DMS153 (cell line): ENCODE measurements around the gene DEFB108B.
"Not testable (repeated sequence)": the region's sequence is repeated elsewhere in the genome, so short reads cannot be mapped to it uniquely, and the experiment has no call there.

Source experiments
- DNase-seq: peaks from one replicate; lab custom pipeline; 2025; lab: John Stamatoyannopoulos, UW

The DEFB108B gene

GRCh38 chr11:71832811-71833210 is at the start of gene DEFB108B:
Gene DEFB108B, plus strand, starts transcription at chr11:71833200. Its CDS starts 0 bp downstream, at chr11:71833200.
- DNase-seq: not testable (repeated sequence)

GRCh38 chr11:71786114-71786847 is 46.7 kb upstream of the DEFB108B start:
- not testable (repeated sequence) for DNase-seq

- DNase-seq: peak; percentile 96
These were observed 46.2 kb upstream of the DEFB108B start for GRCh38 chr11:71786848-71787097.

- DNase-seq: peak; percentile 93
These were observed 45.7 kb upstream of the DEFB108B start for GRCh38 chr11:71787098-71787823.

GRCh38 chr11:71787824-71788454 is 45.1 kb upstream of the DEFB108B start:
- not testable (repeated sequence) for DNase-seq

- DNase-seq: not testable (repeated sequence)
These were observed 43.4 kb upstream of the DEFB108B start for GRCh38 chr11:71789444-71790196.

GRCh38 chr11:71791111-71791510 is 41.9 kb upstream of the DEFB108B start:
- DNase-seq: not testable (repeated sequence)

GRCh38 chr11:71792621-71793235 is 40.3 kb upstream of the DEFB108B start:
- not testable (repeated sequence) for DNase-seq

- DNase-seq: not testable (repeated sequence)
These were observed 38.5 kb upstream of the DEFB108B start for GRCh38 chr11:71794386-71795040.

- not testable (repeated sequence) for DNase-seq
These were observed 37.8 kb upstream of the DEFB108B start for GRCh38 chr11:71795236-71795635.

- DNase-seq: not testable (repeated sequence)
These were observed 37.0 kb upstream of the DEFB108B start for GRCh38 chr11:71796016-71796415.

- not testable (repeated sequence) for DNase-seq
These were observed 36.2 kb upstream of the DEFB108B start for GRCh38 chr11:71796781-71797180.

- not testable (repeated sequence) for DNase-seq
These were observed 33.4 kb upstream of the DEFB108B start for GRCh38 chr11:71799556-71800128.

- DNase-seq: peak; percentile 82
These were observed 32.6 kb upstream of the DEFB108B start for GRCh38 chr11:71800335-71800953.

GRCh38 chr11:71801026-71801425 is 32.0 kb upstream of the DEFB108B start:
- DNase-seq: not testable (repeated sequence)

- not testable (repeated sequence) for DNase-seq
These were observed 30.1 kb upstream of the DEFB108B start for GRCh38 chr11:71802874-71803273.

- DNase-seq: peak; percentile 32
These were observed 28.6 kb upstream of the DEFB108B start for GRCh38 chr11:71804158-71804947.

- not testable (repeated sequence) for DNase-seq
These were observed 20.5 kb upstream of the DEFB108B start for GRCh38 chr11:71812529-71812928.
